Kidney (tissue), 14 donors: ENCODE measurements around the gene CNDP1. TPM values are rescaled to one million over a fixed set of nuclear protein-coding genes. Genes with fewer than 3 reads are reported as not detected.

Experiments used
- DNase-seq, 5 donors: peaks; one replicate each; pipeline ENCODE4 v3.0.0-alpha.2; 2013 to 2020
- FAIRE-seq: peaks from 2 replicates; lab custom pipeline; 2012; peaks lifted over from hg19 to GRCh38; lab: Jason Lieb, UNC
- H3K27ac ChIP-seq, 2 donors: one replicate each; pipeline ENCODE4 v1.7.0; 2013; ENCODE audit warnings: low read depth in 2 of 2, low read length in 2 of 2, inconsistent platforms in 1 of 2
- H3K27me3 ChIP-seq: one replicate; pipeline ENCODE4 v1.7.1; 2013; ENCODE audit warnings: low read length, inconsistent platforms; ENCODE audit not compliant: control insufficient read depth, insufficient read depth
- H3K36me3 ChIP-seq, 3 donors: one replicate each; pipeline versions ENCODE4 v1.7.0 to v1.7.1; 2013; ENCODE audit warnings: low read length in 3 of 3, control low read depth in 1 of 3, inconsistent platforms in 1 of 3; ENCODE audit not compliant: insufficient read depth in 3 of 3, control insufficient read depth in 2 of 3
- H3K4me1 ChIP-seq, 3 donors: one replicate each; pipeline versions ENCODE4 v1.7.0 to v1.7.1; 2013; ENCODE audit warnings: low read length in 3 of 3, inconsistent platforms in 1 of 3, low read depth in 1 of 3; ENCODE audit not compliant: control insufficient read depth in 2 of 3, insufficient read depth in 2 of 3
- H3K4me3 ChIP-seq, 3 donors: one replicate each; pipeline versions ENCODE4 v1.7.0 to v1.8.1; 2013; ENCODE audit warnings: low read length in 3 of 3, control low read depth in 1 of 3, inconsistent platforms in 1 of 3
- H3K9ac ChIP-seq, 3 donors: one replicate each; pipeline versions ENCODE4 v1.7.0 to v1.7.1; 2013; ENCODE audit warnings: low read length in 3 of 3, control low read depth in 1 of 3, inconsistent platforms in 1 of 3
- H3K9me3 ChIP-seq, 3 donors: one replicate each; pipeline versions ENCODE4 v1.7.0 to v1.7.1; 2013; ENCODE audit warnings: low read length in 3 of 3, control low read depth in 1 of 3, inconsistent platforms in 1 of 3; ENCODE audit not compliant: control insufficient read depth in 2 of 3, insufficient read depth in 1 of 3
- intact Hi-C: fragments of 100-400 bp; cut with DNase I; formaldehyde crosslinking; loops from one replicate; pipeline ENCODE4 v1.11.1; 2022
- polyA plus RNA-seq: library from polyadenylated mRNA; stranded (reverse); fragments of 350-450 nt; fragmentation: Illumina TruSeq; extraction: RNeasy Lipid Tissue Mini Kit (QIAGEN cat#74804); gene quantifications from one replicate; pipeline ENCODE4 v1.2.3, GENCODE V29; 2014; ENCODE audit warnings: low read depth, low replicate concordance; ENCODE audit not compliant: insufficient read depth
- total RNA-seq: library from RNA; stranded (reverse); fragmentation: NEBNext Ultra II Directional; extraction: Animal tissue kit (Norgen Biotek cat#: 25700); gene quantifications from one replicate; pipeline ENCODE4 v1.2.1, GENCODE V29; 2021
- TF ChIP-seq, protein P1 (sequence below): IDR thresholded peaks from 3 replicates; pipeline ENCODE4 v1.5.1; 2012; ENCODE audit warnings: mild to moderate bottlenecking, moderate library complexity, borderline replicate concordance; ENCODE audit not compliant: insufficient read depth; ENCODE audit errors: extremely low read depth
- donor health status: control.
- donor health status: control.
- donor health status: control.
- donor health status: control.
- donor health status: control.
- donor health status: DM: yes; HTN: yes; CAD: no.
- donor health status: Normal renal cell carcinoma (clear cell type).

Gene CNDP1
- total and polyA plus RNA-seq, 2 donors from 2014 or later = 1.4 to 2.9 TPM

DNA sequence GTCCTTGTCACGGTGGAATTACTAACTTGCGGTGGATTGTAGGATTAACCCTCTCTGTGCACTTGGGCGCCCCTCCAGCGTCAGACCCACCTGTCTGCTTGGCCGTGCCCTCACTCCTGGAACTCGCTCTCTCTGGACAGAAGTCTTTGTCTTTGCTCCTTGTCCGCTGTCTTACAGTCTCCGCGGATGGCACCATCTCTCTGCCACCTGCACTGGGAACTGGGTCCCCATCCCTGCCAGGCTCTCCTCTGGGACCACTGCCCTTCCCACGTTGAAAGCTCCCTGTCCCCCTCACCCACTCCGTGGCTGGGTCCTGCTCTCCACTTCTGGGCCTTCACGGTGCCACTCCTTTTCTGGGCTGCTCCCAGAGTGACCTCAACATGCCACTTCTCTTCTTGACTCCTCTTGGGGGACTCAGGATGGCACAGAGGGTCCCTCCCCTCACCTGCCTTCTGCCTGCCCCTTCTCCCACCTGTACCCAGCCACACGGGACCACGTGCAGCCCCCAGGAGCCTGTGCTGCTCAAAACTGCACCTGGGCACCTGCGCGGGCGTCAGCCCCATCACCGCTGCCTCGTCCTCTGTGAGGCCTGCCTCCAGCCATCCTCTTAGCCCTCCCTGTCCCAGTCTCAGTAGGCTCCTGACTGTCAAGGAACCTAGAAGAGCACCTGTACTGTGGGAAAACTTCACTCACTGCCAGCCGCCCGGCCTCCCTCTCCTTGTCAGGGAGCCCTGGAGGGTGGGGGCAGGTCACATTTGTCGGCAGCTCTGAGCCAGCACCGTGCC, 27.0 kb upstream of the CNDP1 start:
- intact Hi-C loops = no loop called here
- Histone ChIP-seq H3K4me3 (no peak overlapping the region), H3K9me3 (no peaks in the 10 kb centered on the region), H3K4me1 (peaks cover 0 to 8% (median 4%) of the 10 kb centered on the region in 3 donors), H3K36me3 (peaks cover 14 to 68% (median 48%) of the 10 kb centered on the region in 3 donors), H3K27me3 (no peaks in the 10 kb centered on the region), H3K27ac (no peak overlapping the region), H3K9ac (no peak overlapping the region)
- DNase-seq = peak in 2 of 5 donors; percentile 3 to 51
- TF ChIP-seq, protein P1, sequence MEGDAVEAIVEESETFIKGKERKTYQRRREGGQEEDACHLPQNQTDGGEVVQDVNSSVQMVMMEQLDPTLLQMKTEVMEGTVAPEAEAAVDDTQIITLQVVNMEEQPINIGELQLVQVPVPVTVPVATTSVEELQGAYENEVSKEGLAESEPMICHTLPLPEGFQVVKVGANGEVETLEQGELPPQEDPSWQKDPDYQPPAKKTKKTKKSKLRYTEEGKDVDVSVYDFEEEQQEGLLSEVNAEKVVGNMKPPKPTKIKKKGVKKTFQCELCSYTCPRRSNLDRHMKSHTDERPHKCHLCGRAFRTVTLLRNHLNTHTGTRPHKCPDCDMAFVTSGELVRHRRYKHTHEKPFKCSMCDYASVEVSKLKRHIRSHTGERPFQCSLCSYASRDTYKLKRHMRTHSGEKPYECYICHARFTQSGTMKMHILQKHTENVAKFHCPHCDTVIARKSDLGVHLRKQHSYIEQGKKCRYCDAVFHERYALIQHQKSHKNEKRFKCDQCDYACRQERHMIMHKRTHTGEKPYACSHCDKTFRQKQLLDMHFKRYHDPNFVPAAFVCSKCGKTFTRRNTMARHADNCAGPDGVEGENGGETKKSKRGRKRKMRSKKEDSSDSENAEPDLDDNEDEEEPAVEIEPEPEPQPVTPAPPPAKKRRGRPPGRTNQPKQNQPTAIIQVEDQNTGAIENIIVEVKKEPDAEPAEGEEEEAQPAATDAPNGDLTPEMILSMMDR = no peak
- no peak for FAIRE-seq

DNA sequence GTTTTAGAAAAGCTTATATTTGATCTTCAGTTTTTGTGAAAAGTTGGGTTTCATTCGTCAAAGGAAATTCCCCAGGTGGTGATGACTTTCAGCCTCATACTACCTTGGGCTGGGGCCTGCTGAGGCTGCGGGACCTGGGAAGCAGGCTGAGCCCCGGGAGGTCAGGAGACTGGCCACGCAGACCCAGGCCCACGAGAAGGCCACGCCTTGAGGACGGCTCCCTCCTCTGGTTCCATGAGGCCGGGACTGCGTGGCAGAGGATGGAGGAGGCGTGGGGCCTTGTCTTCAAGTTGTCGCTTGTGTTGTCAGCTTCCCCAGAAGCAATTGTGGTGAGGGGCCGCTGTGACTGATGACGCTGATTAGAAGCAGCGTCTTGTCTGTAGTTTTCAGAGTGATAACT, 26.4 kb upstream of the CNDP1 start:
- Histone ChIP-seq H3K9me3 (no peaks in the 10 kb centered on the region), H3K4me1 (peaks cover 0 to 4% (median 1%) of the 10 kb centered on the region in 3 donors)
- FAIRE-seq = no peak

DNA sequence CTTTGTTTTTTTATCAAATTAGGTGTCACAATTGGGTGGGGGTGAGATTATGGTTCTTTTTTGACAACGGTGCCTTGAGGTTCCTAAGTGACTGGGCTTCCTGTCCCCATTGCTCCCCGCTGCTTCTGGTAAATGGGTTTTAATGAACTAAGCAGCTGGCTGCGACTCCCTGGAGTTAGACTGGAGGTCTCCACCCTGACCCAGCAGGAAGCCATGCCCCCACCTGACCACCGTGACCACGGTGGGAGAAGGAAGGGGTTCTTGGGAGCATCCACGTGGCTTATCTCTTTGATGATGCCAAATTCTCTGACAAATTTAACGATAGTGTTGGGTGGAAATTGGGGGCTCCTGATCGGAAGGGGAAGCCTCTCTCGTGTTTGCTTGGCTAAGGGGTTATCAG, 25.9 kb upstream of the CNDP1 start:
- H3K4me1 ChIP-seq = peaks cover 0 to 4% (median 0%) of the 10 kb centered on the region in 3 donors
- intact Hi-C loops = no loop called here
- TF ChIP-seq, protein P1 = no peak
- DNase-seq (peak in 1 of 5 donors; percentile 18), FAIRE-seq (no peak)
- H3K9me3 ChIP-seq = no peaks in the 10 kb centered on the region
- H3K36me3 ChIP-seq = peaks cover 12 to 67% (median 46%) of the 10 kb centered on the region in 3 donors
- no peak overlapping the region for H3K9ac ChIP-seq
- H3K27me3 ChIP-seq = no peaks in the 10 kb centered on the region
- H3K4me3 ChIP-seq = no peak overlapping the region
- H3K27ac ChIP-seq = no peak overlapping the region

More for the DNA sequence above, 26.4 kb upstream of the CNDP1 start:
- Histone ChIP-seq H3K36me3 (peaks cover 14 to 68% (median 49%) of the 10 kb centered on the region in 3 donors), H3K4me3 (no peak overlapping the region), H3K9ac (no peak overlapping the region), H3K27me3 (no peaks in the 10 kb centered on the region), H3K27ac (no peak overlapping the region)
- peak in 1 of 5 donors; percentile 44 for DNase-seq
- intact Hi-C loops = no loop called here
- TF ChIP-seq, protein P1 = no peak
